A549 (cell line): ENCODE data around the gene CFAP77. TPM values are rescaled to one million over a fixed set of nuclear protein-coding genes. Genes with fewer than 3 reads are reported as not detected.

Experiments
- ATAC-seq, 2 experiments: fragments of 200-7000 bp in 1 of 2; fragments of >200 bp in 1 of 2; cut with Nextera tagmentation in 1 of 2; cut with Tn5 transposase in 1 of 2; 3 replicates each; pipeline versions ENCODE4 v1.8.0 to v1.9.1; 2018 to 2020; ENCODE audit warnings: mild to moderate bottlenecking in 1 of 2, moderate library complexity in 1 of 2
- CTCF ChIA-PET: fragments of 300-600 bp; sonication (Branson Sonifier 250); formaldehyde crosslinking; extraction: SDS; loops from one replicate; lab custom pipeline; 2021; ENCODE audit warnings: antibody characterized with exemption, inconsistent platforms; lab: Yijun Ruan, JAX
- POLR2A ChIA-PET: fragments of 350-600 bp; formaldehyde crosslinking; extraction: SDS; loops from one replicate; lab custom pipeline; 2021; ENCODE audit warnings: antibody characterized with exemption, inconsistent platforms; lab: Yijun Ruan, JAX
- DNase-seq, 2 experiments: peaks; one replicate each; pipeline versions ENCODE4 v3.0.0 to v3.0.0-alpha.2; 2011 to 2016; ENCODE audit warnings: low read depth in 1 of 2, low spot score in 1 of 2
- FAIRE-seq: peaks from 2 replicates; lab custom pipeline; 2011; peaks lifted over from hg19 to GRCh38; lab: Jason Lieb, UNC
- H3K27ac ChIP-seq, 2 experiments: fragments of >200 bp; sonication (Bioruptor Twin); formaldehyde crosslinking; 3 replicates each; pipeline ENCODE4 v1.5.1; 2016 to 2017
- H3K4me1 ChIP-seq: fragments of >200 bp; sonication (Bioruptor Twin); formaldehyde crosslinking; 3 replicates; pipeline ENCODE4 v1.6.1; 2016
- H3K4me2 ChIP-seq: fragments of >200 bp; sonication (Bioruptor Twin); formaldehyde crosslinking; 3 replicates; pipeline ENCODE4 v1.6.1; 2016
- H3K4me3 ChIP-seq: fragments of >200 bp; sonication (Bioruptor Twin); formaldehyde crosslinking; 3 replicates; pipeline ENCODE4 v1.5.1; 2016
- H3K9me3 ChIP-seq: fragments of >200 bp; sonication (Bioruptor Twin); formaldehyde crosslinking; 3 replicates; pipeline ENCODE4 v1.6.1; 2016
- ATOH8 ChIP-seq: fragments of 250-450 bp; sonication (Bioruptor Pico); IDR thresholded peaks from 2 replicates; pipeline ENCODE4 v1.5.0; 2020; ENCODE audit warnings: low read depth, mild to moderate bottlenecking, moderate library complexity
- BHLHE40 ChIP-seq: IDR thresholded peaks from 2 replicates; pipeline ENCODE4 v1.6.1; 2012; ENCODE audit warnings: low read depth, low read length, inconsistent platforms
- CBX2 ChIP-seq: fragments of 200-600 bp; sonication (generic); IDR thresholded peaks from 2 replicates; pipeline ENCODE4 v1.6.1; 2016; ENCODE audit warnings: low read depth, mild to moderate bottlenecking, borderline replicate concordance
- EHMT2 ChIP-seq: fragments of 200-600 bp; sonication (generic); IDR thresholded peaks from 2 replicates; pipeline ENCODE4 v1.6.1; 2016; ENCODE audit warnings: antibody characterized with exemption, low read depth, mild to moderate bottlenecking, moderate library complexity
- ESRRA ChIP-seq: fragments of 150-350 bp; IDR thresholded peaks from 2 replicates; pipeline ENCODE4 v1.6.1; 2014; ENCODE audit warnings: mild to moderate bottlenecking, low read length, borderline replicate concordance
- FOSB ChIP-seq: fragments of 250-450 bp; sonication (Bioruptor Pico); IDR thresholded peaks from 2 replicates; pipeline ENCODE4 v1.5.0; 2020; ENCODE audit warnings: mild to moderate bottlenecking, moderate library complexity
- FOSL2 ChIP-seq, 2 experiments: fragments of 450-650 bp in 1 of 2; fragments of >200 bp in 1 of 2; sonication (Bioruptor Twin) in 1 of 2; formaldehyde crosslinking; IDR thresholded peaks; 2 replicates each; pipeline versions ENCODE4 v1.5.0 to v1.6.1; 2016 to 2020; ENCODE audit warnings: mild to moderate bottlenecking in 1 of 2, moderate library complexity in 1 of 2
- HES2 ChIP-seq: fragments of >200 bp; sonication (Bioruptor Twin); formaldehyde crosslinking; IDR thresholded peaks from 2 replicates; pipeline ENCODE4 v1.6.1; 2016
- HOXB5 ChIP-seq: fragments of 250-450 bp; sonication (Bioruptor Pico); IDR thresholded peaks from 2 replicates; pipeline ENCODE4 v1.5.0; 2020; ENCODE audit warnings: mild to moderate bottlenecking, moderate library complexity
- MAFK ChIP-seq: fragments of 450-650 bp; IDR thresholded peaks from 2 replicates; pipeline ENCODE4 v1.6.1; 2014; ENCODE audit not compliant: partially characterized antibody
- NR3C1 ChIP-seq: fragments of >200 bp; sonication (Bioruptor Twin); formaldehyde crosslinking; IDR thresholded peaks from 3 replicates; pipeline ENCODE4 v1.6.1; 2017
- PHF8 ChIP-seq: fragments of 200-600 bp; sonication (generic); IDR thresholded peaks from 2 replicates; pipeline ENCODE4 v1.6.1; 2016; ENCODE audit warnings: low read depth, mild to moderate bottlenecking, antibody characterized with exemption, moderate library complexity, borderline replicate concordance
- POLR2AphosphoS2 ChIP-seq: conservative IDR thresholded peaks from 2 replicates; pipeline ENCODE4 v1.6.1; 2012; ENCODE audit warnings: low read length, improper control_type of control experiment, inconsistent platforms
- RARB ChIP-seq: fragments of 250-450 bp; sonication (Bioruptor Pico); IDR thresholded peaks from 2 replicates; pipeline ENCODE4 v1.8.0; 2021; ENCODE audit warnings: mild to moderate bottlenecking, moderate library complexity
- RCOR1 ChIP-seq: fragments of 150-350 bp; IDR thresholded peaks from 2 replicates; pipeline ENCODE4 v1.6.1; 2014; ENCODE audit warnings: antibody characterized with exemption, low read length, low read depth
- RFX5 ChIP-seq: fragments of 450-650 bp; IDR thresholded peaks from 2 replicates; pipeline ENCODE4 v1.7.1; 2014; ENCODE audit warnings: antibody characterized with exemption, mild to moderate bottlenecking, moderate library complexity
- RNF2 ChIP-seq: fragments of 200-600 bp; sonication (generic); IDR thresholded peaks from 2 replicates; pipeline ENCODE4 v1.6.1; 2016; ENCODE audit warnings: low read depth, mild to moderate bottlenecking, antibody characterized with exemption, moderate library complexity, borderline replicate concordance
- SMC3 ChIP-seq: fragments of >200 bp; sonication (Bioruptor Twin); formaldehyde crosslinking; IDR thresholded peaks from 3 replicates; pipeline ENCODE4 v1.6.1; 2018; ENCODE audit warnings: inconsistent platforms
- SREBF2 ChIP-seq: fragments of 450-650 bp; IDR thresholded peaks from 2 replicates; pipeline ENCODE4 v1.6.1; 2014; ENCODE audit warnings: mild to moderate bottlenecking, moderate library complexity
- WGBS: methylation state at CpG from one replicate; pipeline ENCODE4 v1.1.6; 2017; ENCODE audit errors: missing lambda C conversion rate; 5-methylcytosine and 5-hydroxymethylcytosine counted together
- polyA plus RNA-seq, 4 experiments: library from polyadenylated mRNA; depleted of rRNA in 3 of 4; stranded (reverse); fragments of >200 nt; fragmentation: RNase III in 1 of 4; extraction: RNeasy Plus Mini Kit Qiagen cat#74134 plus additional on column Dnase treatment in 1 of 4; gene quantifications; 2 replicates in 3 of 4; 3 replicates in 1 of 4; pipeline ENCODE4 v1.2.3, GENCODE V29; 2011 to 2017
- TF ChIP-seq, protein P1 (sequence below): fragments of >200 bp; sonication (Bioruptor Twin); formaldehyde crosslinking; IDR thresholded peaks from 3 replicates; pipeline ENCODE4 v1.6.1; 2016
- TF ChIP-seq, protein P2 (sequence below): fragments of 450-650 bp; IDR thresholded peaks from 2 replicates; pipeline ENCODE4 v1.6.1; 2014; ENCODE audit warnings: antibody characterized with exemption
- TF ChIP-seq, protein P3 (sequence below): fragments of 150-350 bp; IDR thresholded peaks from 2 replicates; pipeline ENCODE4 v1.6.1; 2014; ENCODE audit warnings: low read depth, mild to moderate bottlenecking, low read length

The CFAP77 gene
- polyA plus RNA-seq, 2 of the 4 experiments (the other 2 are of a cell fraction), result 0.05 TPM; not detected in 1

- TF ChIP-seq RFX5 (0 out of 2 replicates have a peak, but pooled peaks have one; percentile 37), PHF8 (peak; percentile 85), BHLHE40 (no peak), POLR2AphosphoS2 (no peak), RCOR1 (no peak), MAFK (no peak), SREBF2 (no peak)
- TF ChIP-seq, protein P1, sequence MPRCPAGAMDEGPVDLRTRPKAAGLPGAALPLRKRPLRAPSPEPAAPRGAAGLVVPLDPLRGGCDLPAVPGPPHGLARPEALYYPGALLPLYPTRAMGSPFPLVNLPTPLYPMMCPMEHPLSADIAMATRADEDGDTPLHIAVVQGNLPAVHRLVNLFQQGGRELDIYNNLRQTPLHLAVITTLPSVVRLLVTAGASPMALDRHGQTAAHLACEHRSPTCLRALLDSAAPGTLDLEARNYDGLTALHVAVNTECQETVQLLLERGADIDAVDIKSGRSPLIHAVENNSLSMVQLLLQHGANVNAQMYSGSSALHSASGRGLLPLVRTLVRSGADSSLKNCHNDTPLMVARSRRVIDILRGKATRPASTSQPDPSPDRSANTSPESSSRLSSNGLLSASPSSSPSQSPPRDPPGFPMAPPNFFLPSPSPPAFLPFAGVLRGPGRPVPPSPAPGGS, result 0 out of 3 replicates have a peak, but pooled peaks have one; percentile 20
These were observed 3.4 kb upstream of the CFAP77 start, which contains the start of gene TTF1 (continued) for GRCh38 chr9:132406554-132407122.

GRCh38 chr9:132407196-132407595 is 2.8 kb upstream of the CFAP77 start:
- Histone ChIP-seq H3K4me1 (peaks cover 15% of the 10 kb centered on the region), H3K9me3 (peaks cover 3% of the 10 kb centered on the region), H3K4me3 (peak overlapping the region; percentile 63; the same call in 2 of the 3 replicates), H3K4me2 (peak overlapping the region; percentile 93), H3K27ac (peak overlapping the region; percentile 70 to 92; a peak in 5 of 6 replicates)
- TF ChIP-seq FOSL2 (IDR thresholded peaks at IDR 0.05), result no peak
- TF ChIP-seq FOSL2 (CRISPR knock-in tag; IDR thresholded peaks at IDR 0.05), result no peak
- no peak for TF ChIP-seq RNF2
- no peak for TF ChIP-seq BHLHE40
- no peak for TF ChIP-seq NR3C1
- no peak for TF ChIP-seq RARB (CRISPR knock-in tag)
- no peak for TF ChIP-seq HES2
- no peak for TF ChIP-seq EHMT2
- TF ChIP-seq, protein P2, sequence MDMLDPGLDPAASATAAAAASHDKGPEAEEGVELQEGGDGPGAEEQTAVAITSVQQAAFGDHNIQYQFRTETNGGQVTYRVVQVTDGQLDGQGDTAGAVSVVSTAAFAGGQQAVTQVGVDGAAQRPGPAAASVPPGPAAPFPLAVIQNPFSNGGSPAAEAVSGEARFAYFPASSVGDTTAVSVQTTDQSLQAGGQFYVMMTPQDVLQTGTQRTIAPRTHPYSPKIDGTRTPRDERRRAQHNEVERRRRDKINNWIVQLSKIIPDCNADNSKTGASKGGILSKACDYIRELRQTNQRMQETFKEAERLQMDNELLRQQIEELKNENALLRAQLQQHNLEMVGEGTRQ, result no peak
- no peak for TF ChIP-seq SMC3
- no peak for TF ChIP-seq ATOH8 (CRISPR knock-in tag)
- TF ChIP-seq ESRRA, result no peak
- TF ChIP-seq FOSB (CRISPR knock-in tag), result no peak
- no peak for TF ChIP-seq CBX2
- TF ChIP-seq, protein P3, sequence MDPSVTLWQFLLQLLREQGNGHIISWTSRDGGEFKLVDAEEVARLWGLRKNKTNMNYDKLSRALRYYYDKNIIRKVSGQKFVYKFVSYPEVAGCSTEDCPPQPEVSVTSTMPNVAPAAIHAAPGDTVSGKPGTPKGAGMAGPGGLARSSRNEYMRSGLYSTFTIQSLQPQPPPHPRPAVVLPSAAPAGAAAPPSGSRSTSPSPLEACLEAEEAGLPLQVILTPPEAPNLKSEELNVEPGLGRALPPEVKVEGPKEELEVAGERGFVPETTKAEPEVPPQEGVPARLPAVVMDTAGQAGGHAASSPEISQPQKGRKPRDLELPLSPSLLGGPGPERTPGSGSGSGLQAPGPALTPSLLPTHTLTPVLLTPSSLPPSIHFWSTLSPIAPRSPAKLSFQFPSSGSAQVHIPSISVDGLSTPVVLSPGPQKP, result no peak
- no peak for TF ChIP-seq HOXB5
- 100% methylated on average over 2 of the region's 2 CpGs for WGBS
- DNase-seq (no peak), ATAC-seq (no peak), FAIRE-seq (no peak)
- POLR2A ChIA-PET, result no interaction called here
- CTCF ChIA-PET, result interaction anchor here (1.2 to 2.7 kb wide), 2 partner anchors 168 to 393 kb away, joined by 4 to 11 read pairs; no protein-coding TSS in a partner anchor
